GM12873 (cell line): Measurements from ENCODE around the gene FKRP.

Experiments used
- CTCF ChIP-seq: IDR thresholded peaks from 2 replicates; pipeline ENCODE4 v1.5.1; 2012; ENCODE audit warnings: low read depth, mild to moderate bottlenecking, moderate library complexity, low read length, control low read depth; ENCODE audit not compliant: insufficient read depth; ENCODE audit errors: missing control alignments

Gene FKRP

GRCh38 chr19:46736531-46737297 is 9.1 kb upstream of the FKRP start:
- TF ChIP-seq CTCF, result no peak

- no peak for TF ChIP-seq CTCF
These were observed 8.6 kb upstream of the FKRP start for GRCh38 chr19:46737298-46737654.

GRCh38 chr19:46737761-46738171 is 8.1 kb upstream of the FKRP start:
- TF ChIP-seq CTCF, result no peak

GRCh38 chr19:46739290-46739771 is 6.5 kb upstream of the FKRP start:
- TF ChIP-seq CTCF, result no peak

- TF ChIP-seq CTCF, result no peak
These were observed 4.4 kb upstream of the FKRP start for GRCh38 chr19:46741447-46741846.

GRCh38 chr19:46742926-46743480 is 2.9 kb upstream of the FKRP start:
- TF ChIP-seq CTCF, result no peak

- TF ChIP-seq CTCF, result no peak
These were observed 1.7 kb upstream of the FKRP start for GRCh38 chr19:46744005-46744691.
